RWPE1 (cell line): ENCODE measurements around the gene CSTPP1.

Experiments
- CTCF ChIA-PET: fragments of 350-600 bp; sonication (Branson Sonifier 250); formaldehyde crosslinking; extraction: SDS; loops from one replicate; lab custom pipeline; 2021; lab: Yijun Ruan, JAX
- POLR2A ChIA-PET: fragments of 400-600 bp; formaldehyde crosslinking; extraction: SDS; loops from one replicate; lab custom pipeline; 2020; ENCODE audit warnings: antibody characterized with exemption; ENCODE audit not compliant: low non-redundant PET; lab: Yijun Ruan, JAX
- DNase-seq: peaks from one replicate; pipeline ENCODE4 v3.0.0; 2012; ENCODE audit warnings: low spot score
- H3K27ac ChIP-seq: fragments of 450-650 bp; 2 replicates; pipeline ENCODE4 v1.5.1; 2017
- CTCF ChIP-seq: fragments of 450-650 bp; conservative IDR thresholded peaks from 2 replicates; pipeline ENCODE4 v1.5.1; 2017; ENCODE audit warnings: low read depth, mild to moderate bottlenecking

CSTPP1 gene

GRCh38 chr11:47148270-47148669 lies 211.7 kb downstream of the CSTPP1 start:
- POLR2A ChIA-PET, result no interaction called here
- H3K27ac ChIP-seq, result no peak overlapping the region
- TF ChIP-seq CTCF, result no peak
- DNase-seq, result no peak
- CTCF ChIA-PET, result no interaction called here

GRCh38 chr11:47148903-47149531 lies 212.5 kb downstream of the CSTPP1 start:
- POLR2A ChIA-PET, result no interaction called here
- no peak for TF ChIP-seq CTCF
- CTCF ChIA-PET, result no interaction called here
- no peak for DNase-seq
- H3K27ac ChIP-seq, result 0 out of 2 replicates have a peak overlapping the region, but pooled peaks have one; percentile 13

GRCh38 chr11:47149782-47150181 lies 213.2 kb downstream of the CSTPP1 start:
- no peak for DNase-seq
- no peak for TF ChIP-seq CTCF
- no peak overlapping the region for H3K27ac ChIP-seq
- POLR2A ChIA-PET, result no interaction called here
- CTCF ChIA-PET, result interaction anchor here (0.7 kb wide), 1 partner anchor 10 kb away, joined by 3 read pairs; no protein-coding TSS in a partner anchor

GRCh38 chr11:47152126-47152952 lies 215.8 kb downstream of the CSTPP1 start:
- ChIA-PET CTCF (interaction anchor here (0.6 to 2.0 kb wide), 29 partner anchors 8 to 822 kb away, joined by 3 to 14 read pairs (median 5); partner anchors contain the start of gene CSTPP1), POLR2A (no interaction called here)
- peak overlapping the region; percentile 17; the same call in 1 of the 2 replicates for H3K27ac ChIP-seq
- no peak for TF ChIP-seq CTCF
- DNase-seq, result no peak

GRCh38 chr11:47152953-47153950 lies 216.7 kb downstream of the CSTPP1 start:
- H3K27ac ChIP-seq, result peak overlapping the region; percentile 17; the same call in 1 of the 2 replicates
- ChIA-PET CTCF (interaction anchor here (0.6 to 2.0 kb wide), 37 partner anchors 8 to 823 kb away, joined by 3 to 14 read pairs (median 4); partner anchors contain the start of genes CSTPP1 and LRP4), POLR2A (no interaction called here)
- TF ChIP-seq CTCF, result peak; percentile 97
- peak; percentile 82 for DNase-seq
